IMR-90 (cell line): ENCODE data around the gene C6orf89. TPM values are rescaled to one million over a fixed set of nuclear protein-coding genes. Genes with fewer than 3 reads are reported as not detected.

Experiments
- ATAC-seq: fragments of 200-7000 bp; cut with Tn5 transposase; 2 replicates; pipeline ENCODE4 v1.9.1; 2020; ENCODE audit warnings: low read depth, mild to moderate bottlenecking, moderate library complexity
- BruUV-seq: library from RNA; stranded (reverse); fragments of 400-500 nt; replicated peaks from 2 replicates; lab custom pipeline; 2021; lab: Mats Ljungman, UMichigan
- CTCF ChIA-PET: fragments of 300-600 bp; formaldehyde crosslinking; extraction: SDS; loops from one replicate; lab custom pipeline; 2021; ENCODE audit warnings: antibody characterized with exemption; lab: Yijun Ruan, JAX
- POLR2A ChIA-PET: fragments of 300-600 bp; sonication (Branson Sonifier 250); formaldehyde crosslinking; loops from one replicate; lab custom pipeline; 2022; ENCODE audit warnings: antibody characterized with exemption; ENCODE audit not compliant: unreplicated experiment; lab: Charles Lee
- DNase-seq: peaks from one replicate; pipeline ENCODE4 v3.0.0; 2013
- H2AFZ ChIP-seq: replicated peaks from 2 replicates; pipeline ENCODE3; 2013; ENCODE audit warnings: low read length, mild to moderate bottlenecking; ENCODE audit not compliant: poor library complexity
- H2AK5ac ChIP-seq: 2 replicates; pipeline ENCODE4 v1.6.1; 2013; ENCODE audit warnings: low read depth, low read length, inconsistent platforms
- H2AK9ac ChIP-seq: replicated peaks from 2 replicates; pipeline ENCODE3; 2013; ENCODE audit warnings: mild to moderate bottlenecking, low read depth, low read length, moderate library complexity; ENCODE audit not compliant: poor library complexity
- H2BK120ac ChIP-seq: 2 replicates; pipeline ENCODE4 v1.6.1; 2013; ENCODE audit warnings: low read depth, low read length, inconsistent platforms
- H2BK15ac ChIP-seq: 3 replicates; pipeline ENCODE4 v1.6.1; 2013; ENCODE audit warnings: low read depth, low read length, inconsistent platforms
- H2BK20ac ChIP-seq: 2 replicates; pipeline ENCODE4 v1.6.1; 2013; ENCODE audit warnings: low read depth, mild to moderate bottlenecking, inconsistent platforms, low read length, moderate library complexity
- H2BK5ac ChIP-seq: 2 replicates; pipeline ENCODE4 v1.6.1; 2013; ENCODE audit warnings: mild to moderate bottlenecking, low read depth, low read length, inconsistent platforms; ENCODE audit not compliant: poor library complexity, severe bottlenecking
- H3K14ac ChIP-seq: replicated peaks from 2 replicates; pipeline ENCODE4 v1.6.1; 2013; ENCODE audit warnings: low read depth, low read length, inconsistent platforms
- H3K18ac ChIP-seq: 2 replicates; pipeline ENCODE4 v1.6.1; 2013; ENCODE audit warnings: low read depth, low read length, control low read depth
- H3K23ac ChIP-seq: 2 replicates; pipeline ENCODE4 v1.6.1; 2013; ENCODE audit warnings: low read depth, low read length, inconsistent platforms
- H3K27ac ChIP-seq: 2 replicates; pipeline ENCODE4 v1.5.1; 2013; ENCODE audit warnings: mild to moderate bottlenecking, control low read depth, low read length; ENCODE audit not compliant: insufficient read depth
- H3K27me3 ChIP-seq: 2 replicates; pipeline ENCODE4 v1.6.1; 2013; ENCODE audit warnings: low read length; ENCODE audit not compliant: control insufficient read depth, insufficient read depth
- H3K36me3 ChIP-seq: 2 replicates; pipeline ENCODE4 v1.6.1; 2013; ENCODE audit warnings: low read length, mixed read lengths; ENCODE audit not compliant: control insufficient read depth, insufficient read depth
- H3K4ac ChIP-seq: 2 replicates; pipeline ENCODE4 v1.6.1; 2013; ENCODE audit warnings: low read depth, low read length, inconsistent platforms
- H3K4me1 ChIP-seq: 2 replicates; pipeline ENCODE4 v1.6.1; 2013; ENCODE audit warnings: low read length, mixed read lengths; ENCODE audit not compliant: control insufficient read depth, insufficient read depth
- H3K4me2 ChIP-seq: 2 replicates; pipeline ENCODE4 v1.6.1; 2013; ENCODE audit warnings: low read depth, mild to moderate bottlenecking, control low read depth, low read length, moderate library complexity
- H3K4me3 ChIP-seq: 2 replicates; pipeline ENCODE4 v1.5.1; 2013; ENCODE audit warnings: low read depth, mild to moderate bottlenecking, control low read depth, low read length, moderate library complexity; ENCODE audit not compliant: insufficient read depth
- H3K56ac ChIP-seq: 2 replicates; pipeline ENCODE4 v1.6.1; 2013; ENCODE audit warnings: low read length, inconsistent platforms; ENCODE audit not compliant: insufficient read depth; ENCODE audit errors: extremely low read depth
- H3K79me1 ChIP-seq, 2 experiments: 2 replicates each; pipeline ENCODE4 v1.6.1; 2013; ENCODE audit warnings: low read length in 2 of 2, inconsistent platforms in 1 of 2, low read depth in 1 of 2
- H3K9ac ChIP-seq: 2 replicates; pipeline ENCODE4 v1.6.1; 2013; ENCODE audit warnings: low read depth, low read length, control low read depth
- H3K9me1 ChIP-seq: 2 replicates; pipeline ENCODE4 v1.6.1; 2013; ENCODE audit warnings: low read length, inconsistent platforms; ENCODE audit not compliant: insufficient read depth
- H3K9me3 ChIP-seq: 2 replicates; pipeline ENCODE4 v1.6.1; 2013; ENCODE audit warnings: low read length; ENCODE audit not compliant: control insufficient read depth, insufficient read depth
- H4K20me1 ChIP-seq: 2 replicates; pipeline ENCODE4 v1.6.1; 2013; ENCODE audit warnings: low read length, inconsistent platforms; ENCODE audit not compliant: insufficient read depth
- H4K5ac ChIP-seq: 2 replicates; pipeline ENCODE4 v1.6.1; 2013; ENCODE audit warnings: mild to moderate bottlenecking, low read depth, low read length, control low read depth
- H4K8ac ChIP-seq, 2 experiments: 2 replicates each; pipeline ENCODE4 v1.6.1; 2013; ENCODE audit warnings: low read depth in 2 of 2, low read length in 2 of 2, control low read depth in 1 of 2, inconsistent platforms in 1 of 2
- H4K91ac ChIP-seq: 2 replicates; pipeline ENCODE4 v1.6.1; 2013; ENCODE audit warnings: low read depth, low read length, inconsistent platforms; ENCODE audit not compliant: insufficient read depth
- BHLHE40 ChIP-seq: fragments of 150-350 bp; IDR thresholded peaks from 2 replicates; pipeline ENCODE4 v1.6.1; 2016; ENCODE audit warnings: mild to moderate bottlenecking, low read depth, low read length
- CEBPB ChIP-seq: IDR thresholded peaks from 2 replicates; pipeline ENCODE4 v1.6.1; 2012; ENCODE audit warnings: low read depth, low read length, improper control_type of control experiment
- CHD1 ChIP-seq: IDR thresholded peaks from 2 replicates; pipeline ENCODE4 v1.6.1; 2012; ENCODE audit warnings: low read depth, low read length, improper control_type of control experiment
- CTCF ChIP-seq: conservative IDR thresholded peaks from 2 replicates; pipeline ENCODE4 v1.5.1; 2012; ENCODE audit warnings: mild to moderate bottlenecking, low read depth, low read length, improper control_type of control experiment
- ELK1 ChIP-seq: fragments of 150-350 bp; IDR thresholded peaks from 2 replicates; pipeline ENCODE4 v1.6.1; 2016; ENCODE audit warnings: low read depth, mild to moderate bottlenecking, low read length, moderate library complexity, borderline replicate concordance
- FOS ChIP-seq: fragments of 150-350 bp; IDR thresholded peaks from 2 replicates; pipeline ENCODE4 v1.6.1; 2016; ENCODE audit warnings: low read depth, low read length
- MAFK ChIP-seq: IDR thresholded peaks from 2 replicates; pipeline ENCODE4 v1.6.1; 2012; ENCODE audit warnings: low read depth, low read length, improper control_type of control experiment
- MAZ ChIP-seq: IDR thresholded peaks from 2 replicates; pipeline ENCODE4 v1.6.1; 2012; ENCODE audit warnings: low read depth, mild to moderate bottlenecking, low read length, improper control_type of control experiment, moderate library complexity, borderline replicate concordance
- MXI1 ChIP-seq: IDR thresholded peaks from 2 replicates; pipeline ENCODE4 v1.6.1; 2012; ENCODE audit warnings: low read depth, mild to moderate bottlenecking, low read length, moderate library complexity, borderline replicate concordance
- NFE2L2 ChIP-seq: fragments of 150-350 bp; IDR thresholded peaks from 2 replicates; pipeline ENCODE4 v1.6.1; 2016; ENCODE audit warnings: low read depth, mild to moderate bottlenecking, low read length
- POLR2A ChIP-seq: IDR thresholded peaks from 2 replicates; pipeline ENCODE4 v1.6.1; 2012; ENCODE audit warnings: mild to moderate bottlenecking, low read depth, low read length
- RAD21 ChIP-seq: IDR thresholded peaks from 2 replicates; pipeline ENCODE4 v1.6.1; 2012; ENCODE audit warnings: low read length, improper control_type of control experiment
- RCOR1 ChIP-seq: IDR thresholded peaks from 2 replicates; pipeline ENCODE4 v1.6.1; 2012; ENCODE audit warnings: mild to moderate bottlenecking, low read length, improper control_type of control experiment; ENCODE audit not compliant: insufficient replicate concordance
- RFX5 ChIP-seq: IDR thresholded peaks from 2 replicates; pipeline ENCODE4 v1.8.0; 2012; ENCODE audit warnings: low read depth, mild to moderate bottlenecking, low read length, moderate library complexity
- SMC3 ChIP-seq: fragments of 150-350 bp; IDR thresholded peaks from 2 replicates; pipeline ENCODE4 v1.6.1; 2016; ENCODE audit warnings: low read depth, mild to moderate bottlenecking, antibody characterized with exemption, low read length, moderate library complexity
- USF2 ChIP-seq: fragments of 150-350 bp; IDR thresholded peaks from 2 replicates; pipeline ENCODE4 v1.6.1; 2017; ENCODE audit warnings: mild to moderate bottlenecking, antibody characterized with exemption, low read length, low read depth
- WGBS, 2 experiments: methylation state at CpG; one replicate each; pipeline versions ENCODE4 v1.1.5 to v1.1.7; 2013; ENCODE audit warnings: missing lambda C conversion rate in 2 of 2; ENCODE audit not compliant: insufficient read length in 1 of 2; ENCODE audit errors: extremely low coverage in 2 of 2; 5-methylcytosine and 5-hydroxymethylcytosine counted together
- dilution Hi-C: fragments of 300-500 bp; cut with HindIII; formaldehyde crosslinking; loops from one replicate; pipeline ENCODE4 v1.14.3; 2018; ENCODE audit warnings: low sequenced_read_pairs; ENCODE audit not compliant: unreplicated experiment
- in situ Hi-C: fragments of 300-500 bp; cut with MboI; formaldehyde crosslinking; loops from 3 replicates; pipeline ENCODE4 v1.14.3; 2019; ENCODE audit warnings: low sequenced_read_pairs, inconsistent platforms, mixed read lengths
- intact Hi-C: fragments of 100-400 bp; cut with micrococcal nuclease; formaldehyde crosslinking; loops from 2 replicates; pipeline ENCODE4 v1.10.0; 2022
- polyA plus RNA-seq, 3 experiments: library from polyadenylated mRNA; depleted of rRNA; stranded (reverse); fragments of >200 nt; gene quantifications; 2 replicates each; pipeline ENCODE4 v1.2.3, GENCODE V29; 2012; ENCODE audit warnings: low replicate concordance in 1 of 3
- total RNA-seq: library from RNA; depleted of rRNA; stranded (reverse); fragments of >200 nt; gene quantifications from 2 replicates; pipeline ENCODE4 v1.2.3, GENCODE V29; 2012

C6orf89 gene
- total and polyA plus RNA-seq, 2 of the 4 experiments (the other 2 are of a cell fraction): 30.8 to 52.3 TPM

GRCh38 chr6:36976007-36976264 is 90.2 kb downstream of the C6orf89 start:
- no peaks in the 10 kb centered on the region for H3K9me3 ChIP-seq
- H3K18ac ChIP-seq: no peak overlapping the region
- no peaks in the 10 kb centered on the region for H3K27me3 ChIP-seq
- H4K5ac ChIP-seq: no peak overlapping the region
- in situ Hi-C loops (no loop called here), dilution Hi-C loops (no loop called here), intact Hi-C loops (no loop called here)
- no peak overlapping the region for H4K8ac ChIP-seq
- H2BK15ac ChIP-seq: no peak overlapping the region
- no peak overlapping the region for H3K9ac ChIP-seq
- no peak overlapping the region for H2BK120ac ChIP-seq
- H4K20me1 ChIP-seq: peaks cover 59% of the 10 kb centered on the region
- H4K91ac ChIP-seq: no peak overlapping the region
- no peak overlapping the region for H2AK5ac ChIP-seq
- no peak overlapping the region for H3K27ac ChIP-seq
- no peak overlapping the region for H2AK9ac ChIP-seq
- no peak for DNase-seq
- peaks cover 65 to 77% of the 10 kb centered on the region in 2 experiments for H3K79me1 ChIP-seq
- WGBS, 2 experiments: no CpG with 5 or more reads among the region's 4 CpGs
- no peak overlapping the region for H2BK5ac ChIP-seq
- H3K14ac ChIP-seq: no peak overlapping the region
- H3K4me1 ChIP-seq: peaks cover 3% of the 10 kb centered on the region; the same call in 1 of the 2 replicates
- BruUV-seq: no TSS peak
- H3K56ac ChIP-seq: no peak overlapping the region
- no peak overlapping the region for H3K4me2 ChIP-seq
- ATAC-seq: no peak
- no peak overlapping the region for H2AFZ ChIP-seq
- no peak overlapping the region for H3K4ac ChIP-seq
- TF ChIP-seq RFX5 (no peak), ELK1 (no peak), SMC3 (no peak), CTCF (no peak), MAFK (no peak), MAZ (no peak), POLR2A (no peak), RAD21 (no peak), MXI1 (no peak), BHLHE40 (no peak), CEBPB (no peak), NFE2L2 (no peak), FOS (no peak), USF2 (no peak), CHD1 (no peak), RCOR1 (no peak)
- ChIA-PET POLR2A (no interaction called here), CTCF (no interaction called here)
- H3K9me1 ChIP-seq: peaks cover 4% of the 10 kb centered on the region; the same call in 1 of the 2 replicates
- no peak overlapping the region for H3K23ac ChIP-seq
- H3K4me3 ChIP-seq: no peak overlapping the region
- no peak overlapping the region for H2BK20ac ChIP-seq
- H3K36me3 ChIP-seq: peaks cover 80% of the 10 kb centered on the region
